Ramos (cell line): ENCODE data around the gene CTDSPL.

ENCODE experiments used
- in situ Hi-C: fragments of 300-500 bp; cut with MboI; formaldehyde crosslinking; loops from one replicate; pipeline ENCODE4 v1.14.3; 2022; ENCODE audit warnings: low sequenced_read_pairs; ENCODE audit not compliant: unreplicated experiment

Gene CTDSPL

GRCh38 chr3:37909067-37909911 lies 47.6 kb downstream of the CTDSPL start:
- in situ Hi-C loops, result no loop called here

- in situ Hi-C loops, result no loop called here
Measured at GRCh38 chr3:37910671-37911400, 49.2 kb downstream of the CTDSPL start.

DNA sequence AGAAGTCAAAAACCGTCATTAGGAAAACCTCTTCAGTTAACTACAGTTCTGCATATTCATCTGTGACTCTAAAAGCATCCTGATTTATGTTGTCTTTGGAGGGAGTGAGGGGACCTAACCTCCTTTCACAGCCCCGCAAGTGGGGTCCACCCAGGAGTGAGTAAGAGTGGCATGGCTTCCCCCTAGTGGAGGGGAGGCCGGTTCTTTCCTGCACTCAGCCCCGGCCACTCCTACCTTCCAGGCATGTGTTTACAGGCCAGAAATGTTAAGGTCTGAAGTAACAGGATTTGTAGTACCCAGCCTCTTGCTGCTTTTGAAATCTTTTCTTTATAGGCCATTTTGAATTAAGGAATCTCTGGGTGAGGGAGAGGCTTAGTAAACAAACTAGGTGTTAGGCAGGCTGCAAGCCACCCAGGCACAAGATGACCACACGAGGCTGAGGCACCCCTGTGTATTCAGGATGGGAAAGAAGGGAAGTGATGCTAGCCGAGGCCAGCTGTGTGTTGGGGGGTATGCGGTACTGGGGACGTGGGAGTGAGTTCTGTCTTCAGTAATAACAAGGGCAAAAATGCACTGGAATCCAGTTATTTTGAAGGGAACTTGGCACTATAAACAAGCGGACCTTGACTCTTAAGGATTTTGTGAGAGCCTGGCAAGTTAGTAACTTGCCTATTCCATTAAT lies 50.5 kb downstream of the CTDSPL start:
- in situ Hi-C loops, result no loop called here

- in situ Hi-C loops, result no loop called here
Measured at GRCh38 chr3:37913522-37913921, 51.8 kb downstream of the CTDSPL start.

- in situ Hi-C loops, result no loop called here
Measured at GRCh38 chr3:37916685-37917084, 55.0 kb downstream of the CTDSPL start.

GRCh38 chr3:37918627-37919026 lies 56.9 kb downstream of the CTDSPL start:
- in situ Hi-C loops, result no loop called here

- in situ Hi-C loops, result no loop called here
Measured at GRCh38 chr3:37920156-37920699, 58.5 kb downstream of the CTDSPL start.

DNA sequence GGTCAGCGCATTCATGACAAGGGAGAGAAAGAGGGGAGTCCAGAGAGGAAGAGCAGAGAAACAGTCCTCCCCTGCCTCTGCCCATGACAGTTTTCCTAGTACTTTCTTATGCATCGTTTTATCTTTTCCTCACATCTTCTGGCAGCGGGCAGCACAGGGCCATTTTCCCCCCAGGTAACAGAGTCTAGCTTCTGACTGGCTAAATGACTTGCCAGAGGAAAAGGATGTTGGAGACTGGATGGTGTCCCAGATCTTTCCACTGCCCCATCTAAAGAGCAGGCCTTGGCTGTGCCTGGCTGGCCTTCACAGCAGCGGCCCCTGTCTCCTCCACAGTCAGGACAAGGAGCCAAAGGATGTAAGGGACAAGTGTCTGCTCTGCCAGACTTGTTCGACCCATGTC lies 59.3 kb downstream of the CTDSPL start:
- in situ Hi-C loops, result no loop called here

- in situ Hi-C loops, result no loop called here
Measured at GRCh38 chr3:37922721-37923568, 61.3 kb downstream of the CTDSPL start.

DNA sequence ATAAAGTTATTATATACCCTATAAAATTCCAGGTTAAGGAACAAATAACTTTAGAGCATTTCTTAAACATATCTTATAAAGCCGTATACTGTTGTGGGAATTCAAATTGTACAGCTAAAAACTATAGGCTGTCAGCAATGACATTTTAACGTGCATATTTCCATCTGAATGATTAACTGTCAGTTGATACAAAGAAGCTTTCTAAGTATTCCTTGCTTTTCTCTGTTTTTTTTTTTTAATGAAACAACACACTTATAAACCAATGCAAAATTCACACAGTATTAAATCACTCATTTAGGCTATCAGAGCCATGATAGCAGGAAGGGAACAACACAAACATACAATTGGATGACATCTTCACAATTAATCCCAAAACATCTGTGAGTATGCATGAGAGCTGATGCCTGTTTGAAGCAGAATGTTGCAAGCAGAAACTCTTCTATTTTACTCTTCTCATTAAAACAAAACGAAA lies 61.9 kb downstream of the CTDSPL start:
- in situ Hi-C loops, result no loop called here

DNA sequence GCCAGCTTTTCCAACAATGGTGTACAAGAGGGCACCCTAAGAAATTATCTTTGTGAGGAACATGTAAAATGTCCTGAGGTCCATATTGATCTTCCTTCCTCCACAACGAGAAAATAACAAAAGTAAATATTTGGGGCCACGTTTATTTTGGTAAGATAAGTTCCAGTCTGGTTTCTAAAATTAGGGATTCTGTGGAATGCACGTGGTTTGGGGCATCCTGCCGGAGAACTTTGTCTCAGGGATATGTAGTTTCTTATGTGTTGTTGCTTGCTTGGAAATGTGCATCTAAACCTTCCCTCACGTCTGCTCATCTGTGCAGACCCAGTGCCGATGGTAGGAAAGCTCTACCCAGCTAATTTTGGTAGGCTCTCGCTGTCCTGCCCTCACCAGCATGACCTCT lies 62.8 kb downstream of the CTDSPL start:
- in situ Hi-C loops, result no loop called here

- in situ Hi-C loops, result no loop called here
Measured at GRCh38 chr3:37925157-37925556, 63.5 kb downstream of the CTDSPL start.

DNA sequence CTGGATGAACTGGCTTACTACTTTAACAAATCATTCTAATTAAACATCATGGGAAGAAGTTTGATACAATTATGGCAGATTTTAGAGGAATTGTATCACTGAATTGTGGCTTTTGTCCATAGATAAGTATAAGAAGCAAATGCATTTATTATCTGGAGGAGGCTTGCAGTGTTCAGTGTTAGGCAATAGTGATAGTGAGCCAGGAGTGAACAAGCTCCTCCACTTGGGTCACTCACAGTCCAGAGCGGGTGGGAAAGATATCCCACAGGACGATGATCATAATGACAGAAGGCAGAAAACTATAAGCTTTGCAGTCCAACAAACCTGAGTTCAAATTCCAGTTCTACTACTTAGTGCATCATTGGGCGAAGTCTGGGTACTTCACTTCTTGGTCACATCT lies 64.9 kb downstream of the CTDSPL start:
- in situ Hi-C loops, result no loop called here

GRCh38 chr3:37930495-37930894 lies 68.8 kb downstream of the CTDSPL start:
- in situ Hi-C loops, result no loop called here

GRCh38 chr3:37932505-37932904 lies 70.8 kb downstream of the CTDSPL start:
- in situ Hi-C loops, result no loop called here

DNA sequence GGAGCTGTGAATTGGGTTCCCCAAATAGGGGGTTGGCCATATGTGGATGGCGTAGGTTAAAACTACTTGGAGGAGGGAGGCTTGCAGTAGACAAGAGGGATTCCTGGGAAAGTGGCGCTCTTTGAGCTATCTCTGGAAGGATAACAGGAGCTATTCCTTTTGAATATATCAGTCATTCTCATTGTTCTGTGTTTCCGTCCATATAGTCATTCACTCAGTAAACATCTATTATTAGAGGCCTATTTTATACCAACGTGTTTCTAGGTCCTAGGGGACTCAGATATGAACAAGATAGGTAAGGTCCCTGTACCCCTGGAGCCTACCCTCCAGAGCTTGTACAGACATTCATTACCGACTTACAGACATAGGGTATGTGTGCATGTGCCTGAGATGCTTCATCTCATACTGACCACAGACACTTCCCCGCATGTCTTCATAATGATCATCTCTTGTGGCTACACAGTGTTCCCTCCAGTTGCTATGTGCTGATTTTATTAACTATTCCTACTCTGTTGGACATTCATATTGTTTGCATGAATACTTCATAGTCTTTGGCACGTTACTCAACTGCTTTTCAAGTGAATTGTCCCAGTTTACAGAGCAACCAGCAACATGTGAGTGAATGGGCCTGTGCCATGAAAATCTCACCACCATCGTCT lies 73.1 kb downstream of the CTDSPL start:
- in situ Hi-C loops, result no loop called here

DNA sequence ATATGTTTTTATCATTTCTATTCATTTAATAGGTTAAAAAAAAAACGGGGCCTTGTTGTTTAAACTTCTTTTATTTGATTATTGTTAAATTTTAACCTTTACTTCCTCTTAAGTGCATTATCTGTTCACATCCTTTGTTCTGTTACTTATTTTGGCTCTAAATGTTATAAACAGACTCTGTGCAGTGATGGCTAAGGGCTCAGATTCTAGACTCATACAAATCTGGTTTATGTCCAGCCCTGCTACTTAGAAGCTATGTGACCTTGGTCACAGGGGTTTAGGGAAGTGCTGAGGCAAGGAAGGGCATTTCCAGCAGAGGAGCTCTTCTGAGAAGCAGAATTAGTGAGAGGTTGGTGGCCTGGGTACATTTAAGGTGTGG lies 73.6 kb downstream of the CTDSPL start:
- in situ Hi-C loops, result no loop called here

- in situ Hi-C loops, result no loop called here
Measured at GRCh38 chr3:37935756-37936666, 74.3 kb downstream of the CTDSPL start.
